Omental fat pad (tissue), 4 donors: Measurements from ENCODE around the gene MEF2C. TPM values are rescaled to one million over a fixed set of nuclear protein-coding genes. Genes with fewer than 3 reads are reported as not detected.
A peak's percentile ranks its signal among the peaks of the same experiment; 100 is the strongest.

Source experiments
- ATAC-seq: fragments of 150-250 bp; one replicate; pipeline ENCODE4 v1.9.1; 2016; ENCODE audit warnings: mild to moderate bottlenecking, moderate library complexity; ENCODE audit not compliant: low FRiP score
- DNase-seq: peaks from one replicate; pipeline ENCODE4 v3.0.0-alpha.2; 2019; ENCODE audit warnings: low spot score
- total RNA-seq, 4 donors: library from RNA; depleted of rRNA; stranded (reverse); fragments of >200 nt; gene quantifications; one replicate each; pipeline ENCODE4 v1.1.0, GENCODE V29; 2016
- TF ChIP-seq, protein P1 (sequence below), 3 donors: fragments of 450-650 bp; IDR thresholded peaks; one replicate each; pipeline ENCODE4 v1.5.1; 2016 to 2017; ENCODE audit warnings: antibody characterized with exemption in 3 of 3, mild to moderate bottlenecking in 3 of 3, moderate library complexity in 2 of 3

MEF2C gene
- total RNA-seq, 4 donors from 2014 or later = 25.4 to 97.7 (median 44.0) TPM

DNA sequence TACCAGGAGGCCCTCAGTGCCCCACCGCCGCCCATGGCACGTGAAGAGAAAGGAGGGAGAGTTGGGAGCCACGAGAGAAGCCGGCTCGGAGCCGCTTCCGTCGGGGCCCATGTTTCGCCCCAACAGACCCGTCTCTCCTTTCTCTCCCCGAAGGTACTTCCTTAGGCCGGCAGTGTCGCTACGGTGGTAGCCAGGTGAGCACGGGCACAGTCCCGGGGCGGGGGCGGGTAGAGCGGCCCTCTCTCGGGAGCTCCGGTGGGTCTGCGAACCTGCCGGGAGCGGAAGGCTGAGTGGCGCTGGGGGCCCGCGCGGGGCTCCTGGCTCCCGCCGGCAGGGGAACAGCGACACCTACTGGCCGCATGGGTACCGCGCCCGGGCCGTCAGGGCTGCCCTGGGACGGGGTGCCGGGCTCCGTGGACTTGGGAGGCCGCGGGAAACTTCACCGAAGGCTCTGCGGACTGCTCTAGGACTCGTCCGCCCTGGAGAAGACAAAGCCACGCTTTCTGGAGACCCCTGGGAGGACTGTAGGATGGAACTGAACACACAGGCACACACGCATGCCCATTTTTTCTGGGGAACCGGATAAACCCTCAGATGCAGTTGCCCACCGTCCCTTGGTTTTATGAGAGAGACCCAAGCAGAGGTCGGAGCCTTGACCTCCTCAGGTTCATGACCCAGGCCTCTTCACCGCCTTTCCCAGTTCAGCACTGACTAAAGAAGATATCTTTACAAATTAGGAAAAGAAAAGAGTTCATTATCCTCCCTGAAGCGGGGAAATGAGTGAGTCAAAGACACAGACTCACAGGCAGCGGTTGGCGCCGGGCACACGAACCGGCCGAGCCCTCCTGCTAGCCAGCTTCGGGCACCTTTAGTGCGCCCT, 202.5 kb downstream of the MEF2C start:
- peak; percentile 71 for ATAC-seq
- TF ChIP-seq, protein P1, sequence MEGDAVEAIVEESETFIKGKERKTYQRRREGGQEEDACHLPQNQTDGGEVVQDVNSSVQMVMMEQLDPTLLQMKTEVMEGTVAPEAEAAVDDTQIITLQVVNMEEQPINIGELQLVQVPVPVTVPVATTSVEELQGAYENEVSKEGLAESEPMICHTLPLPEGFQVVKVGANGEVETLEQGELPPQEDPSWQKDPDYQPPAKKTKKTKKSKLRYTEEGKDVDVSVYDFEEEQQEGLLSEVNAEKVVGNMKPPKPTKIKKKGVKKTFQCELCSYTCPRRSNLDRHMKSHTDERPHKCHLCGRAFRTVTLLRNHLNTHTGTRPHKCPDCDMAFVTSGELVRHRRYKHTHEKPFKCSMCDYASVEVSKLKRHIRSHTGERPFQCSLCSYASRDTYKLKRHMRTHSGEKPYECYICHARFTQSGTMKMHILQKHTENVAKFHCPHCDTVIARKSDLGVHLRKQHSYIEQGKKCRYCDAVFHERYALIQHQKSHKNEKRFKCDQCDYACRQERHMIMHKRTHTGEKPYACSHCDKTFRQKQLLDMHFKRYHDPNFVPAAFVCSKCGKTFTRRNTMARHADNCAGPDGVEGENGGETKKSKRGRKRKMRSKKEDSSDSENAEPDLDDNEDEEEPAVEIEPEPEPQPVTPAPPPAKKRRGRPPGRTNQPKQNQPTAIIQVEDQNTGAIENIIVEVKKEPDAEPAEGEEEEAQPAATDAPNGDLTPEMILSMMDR (IDR thresholded peaks at IDR 0.05) = peak in 2 of 3 donors; percentile 35 to 67
- DNase-seq = peak; percentile 65

DNA sequence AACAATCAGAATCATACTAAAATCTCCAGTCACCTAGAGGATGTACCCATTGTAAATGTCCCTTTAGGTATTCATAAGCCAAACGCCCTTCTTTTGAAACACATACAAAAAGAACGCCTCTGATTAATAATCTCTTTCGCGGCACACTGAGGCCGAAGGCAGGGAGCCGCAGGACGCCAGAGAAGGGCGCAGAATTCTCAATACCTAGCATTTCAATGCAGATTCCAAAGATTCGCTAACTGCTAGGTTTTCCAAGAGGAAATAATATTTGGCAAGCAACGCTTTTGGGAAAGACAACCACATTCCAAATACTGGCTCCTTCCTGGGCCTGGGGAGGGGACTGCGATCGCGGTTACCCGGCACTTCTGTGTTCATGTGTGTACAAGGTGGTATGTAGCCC, 203.3 kb downstream of the MEF2C start:
- TF ChIP-seq, protein P1 (IDR thresholded peaks at IDR 0.05) = no peak
- no peak for DNase-seq
- ATAC-seq = no peak

DNA sequence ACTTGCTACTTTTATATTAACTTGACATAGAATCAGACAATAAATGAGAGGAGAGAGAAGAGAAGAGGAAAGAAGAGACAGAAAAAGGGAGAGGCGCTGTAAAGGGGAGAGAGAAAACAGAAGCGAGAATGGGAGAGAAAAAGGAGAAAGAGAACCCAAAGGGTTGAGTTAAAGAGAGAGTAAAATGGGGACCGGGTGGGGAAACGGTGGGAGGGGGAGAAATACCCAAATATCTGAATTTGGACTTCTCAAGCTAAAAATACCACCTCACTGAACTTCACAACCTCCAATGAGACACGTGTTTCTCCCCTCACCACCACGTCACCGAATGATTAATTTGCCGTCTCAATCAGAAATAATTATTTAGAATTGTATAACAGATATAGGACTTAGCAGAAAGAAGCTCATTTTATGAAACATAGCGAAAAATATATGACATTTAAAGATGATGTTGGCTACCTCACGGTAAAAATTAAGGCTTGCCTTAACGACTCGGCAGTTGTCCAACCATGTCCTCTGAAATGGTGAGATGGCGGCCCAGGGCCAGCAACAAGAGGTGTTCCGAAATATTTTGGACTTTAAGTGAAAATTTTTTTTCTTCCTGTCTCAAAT, 204.1 kb downstream of the MEF2C start:
- no peak for DNase-seq
- ATAC-seq = no peak
- TF ChIP-seq, protein P1 (IDR thresholded peaks at IDR 0.05) = no peak

DNA sequence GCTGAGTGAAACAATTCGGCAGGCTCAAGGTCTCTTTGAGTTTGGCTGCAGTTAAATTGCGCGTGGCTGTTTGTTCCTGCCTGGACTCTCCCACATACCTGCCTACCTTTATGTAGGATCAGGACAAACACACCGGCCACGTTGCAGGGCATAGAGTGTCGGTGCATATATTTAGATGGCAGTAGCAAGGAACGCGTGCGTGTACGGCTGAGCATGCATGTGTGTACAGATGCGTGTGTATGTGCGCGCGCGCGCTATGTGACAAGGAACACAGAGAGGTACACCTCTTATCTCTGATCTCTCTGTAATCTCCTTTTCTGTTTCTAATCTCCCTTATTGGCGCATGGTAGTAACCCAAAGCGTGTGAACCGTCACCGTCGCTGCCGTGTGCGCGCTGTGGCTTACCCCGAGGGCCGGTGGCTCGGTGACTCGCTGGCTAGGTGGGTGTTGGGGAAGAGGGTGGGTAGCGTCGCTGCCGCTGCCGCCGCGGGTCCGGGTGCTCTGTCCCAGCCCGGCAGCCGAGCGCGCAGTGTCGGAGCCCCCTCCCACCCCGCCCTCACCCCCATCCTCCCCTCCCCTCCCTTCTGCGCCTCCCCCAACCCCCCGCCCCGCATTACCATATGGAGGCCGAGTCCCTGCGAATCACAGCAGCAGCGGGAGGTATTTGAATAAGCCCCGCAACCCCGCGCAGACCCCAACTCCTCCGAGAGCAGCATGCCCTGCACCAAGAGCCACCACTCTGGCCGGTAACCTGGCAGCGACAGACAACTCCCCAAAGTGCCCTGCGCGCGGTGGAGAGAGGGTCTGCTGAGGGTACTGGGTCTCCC, 204.8 kb downstream of the MEF2C start:
- no peak for ATAC-seq
- DNase-seq = no peak
- TF ChIP-seq, protein P1 (IDR thresholded peaks at IDR 0.05) = no peak

DNA sequence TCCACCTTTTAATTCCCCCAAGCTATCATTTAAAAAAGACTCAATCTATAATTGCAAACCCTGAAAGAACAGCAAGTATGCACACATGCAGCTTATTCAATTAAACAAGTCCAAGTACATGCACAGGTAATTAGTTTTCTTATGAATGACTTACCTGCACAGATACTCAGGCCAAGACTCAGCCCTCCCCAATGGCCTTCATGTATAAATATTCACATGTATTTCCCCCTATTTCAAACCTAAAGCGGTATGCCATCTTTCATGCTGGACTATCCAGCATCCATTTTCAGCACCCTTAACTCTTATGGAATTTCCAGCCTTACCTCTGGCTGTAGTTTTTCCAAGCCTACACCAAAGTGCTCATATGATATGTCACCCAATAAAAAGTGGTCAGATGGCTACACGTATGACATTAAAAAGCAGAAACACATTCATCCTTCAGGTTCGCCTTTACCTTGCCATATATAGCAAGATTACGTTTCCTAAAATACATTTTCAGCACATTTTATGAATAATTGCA, 205.5 kb downstream of the MEF2C start:
- ATAC-seq (no peak), DNase-seq (no peak)
- TF ChIP-seq, protein P1 (IDR thresholded peaks at IDR 0.05) = no peak

DNA sequence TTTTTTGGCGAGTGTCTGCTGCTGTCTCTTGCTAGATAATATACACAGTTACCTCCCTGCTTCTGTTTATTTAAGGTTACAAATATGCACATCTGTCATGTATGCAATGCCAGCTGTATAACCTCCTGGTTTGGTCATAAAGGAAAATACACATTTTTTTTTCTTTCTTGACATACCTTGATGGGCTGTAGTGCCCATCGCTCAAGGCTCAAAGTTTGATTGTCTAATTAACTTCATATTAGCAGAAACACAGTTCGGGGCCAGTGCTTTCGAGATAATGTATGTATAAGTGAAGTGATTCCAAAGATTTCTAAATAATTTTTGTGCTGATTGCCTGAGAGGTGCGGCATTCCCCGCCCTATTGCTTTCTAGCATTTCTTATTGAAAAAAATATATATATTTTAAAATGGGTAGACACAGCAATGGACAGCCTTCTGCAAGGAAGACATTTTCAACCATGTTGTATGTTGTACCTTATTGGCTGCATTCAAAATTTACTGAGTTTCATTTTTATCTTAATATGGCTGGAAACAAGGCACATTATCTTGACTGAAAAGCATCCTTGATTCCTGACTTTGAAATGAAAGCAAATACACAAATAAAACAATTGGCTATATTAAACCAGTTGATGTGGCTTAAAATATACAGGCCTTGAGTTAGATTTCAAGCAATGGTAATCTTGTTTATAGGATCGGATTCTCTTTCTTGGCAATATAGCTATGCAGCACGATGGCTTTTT, 206.2 kb downstream of the MEF2C start:
- TF ChIP-seq, protein P1 (IDR thresholded peaks at IDR 0.05) = no peak
- ATAC-seq (no peak), DNase-seq (no peak)
